Parathyroid adenoma (tissue), 2 donors: ENCODE results near the gene COX7C.
"Not testable (repeated sequence)": the region's sequence is repeated elsewhere in the genome, so short reads cannot be mapped to it uniquely, and the experiment has no call there.

Experiments used
- H2AFZ ChIP-seq: fragments of 300-600 bp; sonication (generic); one replicate; pipeline ENCODE4 v1.7.0; 2017; ENCODE audit warnings: antibody characterized with exemption, mild to moderate bottlenecking
- H3K27ac ChIP-seq: fragments of 300-600 bp; sonication (generic); one replicate; pipeline ENCODE4 v1.7.0; 2017
- H3K27me3 ChIP-seq: fragments of 300-600 bp; sonication (generic); one replicate; pipeline ENCODE4 v1.7.0; 2017; ENCODE audit warnings: low read length; ENCODE audit not compliant: control insufficient read depth, insufficient read depth
- H3K36me3 ChIP-seq: fragments of 300-600 bp; sonication (generic); one replicate; pipeline ENCODE4 v1.7.0; 2017; ENCODE audit warnings: low read length; ENCODE audit not compliant: control insufficient read depth, insufficient read depth
- H3K4me1 ChIP-seq: fragments of 300-600 bp; sonication (generic); one replicate; pipeline ENCODE4 v1.7.0; 2017; ENCODE audit warnings: control low read depth
- H3K4me2 ChIP-seq: fragments of 300-600 bp; sonication (generic); one replicate; pipeline ENCODE4 v1.7.0; 2017; ENCODE audit warnings: low read length
- H3K4me3 ChIP-seq: fragments of 300-600 bp; sonication (generic); one replicate; pipeline ENCODE4 v1.7.0; 2017; ENCODE audit warnings: low read depth, low read length
- H3K79me2 ChIP-seq: fragments of 300-600 bp; sonication (generic); one replicate; pipeline ENCODE4 v1.7.0; 2017; ENCODE audit warnings: control low read depth
- H3K9ac ChIP-seq: fragments of 300-600 bp; sonication (generic); one replicate; pipeline ENCODE4 v1.7.0; 2017; ENCODE audit warnings: mild to moderate bottlenecking
- H3K9me3 ChIP-seq: fragments of 300-600 bp; sonication (generic); one replicate; pipeline ENCODE4 v1.7.0; 2017; ENCODE audit warnings: low read length; ENCODE audit not compliant: control insufficient read depth
- TF ChIP-seq, protein P1 (sequence below): fragments of 300-600 bp; sonication (generic); IDR thresholded peaks from one replicate; pipeline ENCODE4 v1.7.0; 2017; ENCODE audit warnings: antibody characterized with exemption, mild to moderate bottlenecking
- donor health status: primary hyperparathyroidism.

The COX7C gene, protein sequence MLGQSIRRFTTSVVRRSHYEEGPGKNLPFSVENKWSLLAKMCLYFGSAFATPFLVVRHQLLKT

DNA sequence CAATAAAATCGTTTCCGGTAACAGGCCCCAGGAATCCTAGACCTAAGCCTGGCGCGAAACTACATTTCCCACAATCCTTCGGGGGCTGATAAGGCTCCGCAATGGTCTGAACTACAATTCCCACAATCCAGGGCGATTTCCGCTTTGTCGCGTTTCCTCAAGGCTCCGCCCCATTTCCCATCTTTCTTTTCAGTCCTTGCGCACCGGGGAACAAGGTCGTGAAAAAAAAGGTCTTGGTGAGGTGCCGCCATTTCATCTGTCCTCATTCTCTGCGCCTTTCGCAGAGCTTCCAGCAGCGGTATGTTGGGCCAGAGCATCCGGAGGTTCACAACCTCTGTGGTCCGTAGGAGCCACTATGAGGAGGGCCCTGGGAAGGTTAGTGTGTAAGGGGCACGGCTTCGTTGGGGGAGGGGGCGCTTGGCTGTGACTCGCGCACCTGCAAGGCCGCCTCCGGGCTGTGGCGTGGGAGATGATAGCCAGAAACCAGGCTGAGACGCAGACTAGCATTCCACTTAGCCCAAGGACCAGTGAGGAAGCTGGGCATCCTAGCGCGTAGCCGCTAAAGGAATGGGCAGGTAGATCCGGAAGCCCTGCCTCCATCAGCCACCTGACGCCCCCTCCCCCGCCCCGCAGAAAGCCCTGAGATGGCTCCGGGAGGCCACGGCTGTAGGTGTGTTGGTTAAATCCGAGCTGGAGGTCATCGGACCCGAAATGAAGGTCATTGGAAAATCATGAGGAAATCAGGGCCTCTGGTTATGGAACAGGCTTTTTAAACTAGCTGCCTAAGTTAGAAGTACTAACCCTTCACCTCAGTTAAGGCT, at the start of gene COX7C:
COX7C (plus strand) TSS at position 186 of the 821 bp plus-strand sequence; CDS start at position 301, 115 bp downstream.
- Histone ChIP-seq H3K27me3 (no peaks in the 10 kb centered on the region), H3K36me3 (no peaks in the 10 kb centered on the region), H2AFZ (peak within 1 kb of the TSS; percentile 99), H3K4me1 (no peaks in the 10 kb centered on the region), H3K9ac (peak within 1 kb of the TSS; percentile 97), H3K27ac (peak within 1 kb of the TSS; percentile 100), H3K9me3 (no peaks in the 10 kb centered on the region), H3K4me3 (peak within 1 kb of the TSS; percentile 98), H3K4me2 (peak within 1 kb of the TSS; percentile 57), H3K79me2 (peaks cover 6% of the 10 kb centered on the region)
- TF ChIP-seq, protein P1, sequence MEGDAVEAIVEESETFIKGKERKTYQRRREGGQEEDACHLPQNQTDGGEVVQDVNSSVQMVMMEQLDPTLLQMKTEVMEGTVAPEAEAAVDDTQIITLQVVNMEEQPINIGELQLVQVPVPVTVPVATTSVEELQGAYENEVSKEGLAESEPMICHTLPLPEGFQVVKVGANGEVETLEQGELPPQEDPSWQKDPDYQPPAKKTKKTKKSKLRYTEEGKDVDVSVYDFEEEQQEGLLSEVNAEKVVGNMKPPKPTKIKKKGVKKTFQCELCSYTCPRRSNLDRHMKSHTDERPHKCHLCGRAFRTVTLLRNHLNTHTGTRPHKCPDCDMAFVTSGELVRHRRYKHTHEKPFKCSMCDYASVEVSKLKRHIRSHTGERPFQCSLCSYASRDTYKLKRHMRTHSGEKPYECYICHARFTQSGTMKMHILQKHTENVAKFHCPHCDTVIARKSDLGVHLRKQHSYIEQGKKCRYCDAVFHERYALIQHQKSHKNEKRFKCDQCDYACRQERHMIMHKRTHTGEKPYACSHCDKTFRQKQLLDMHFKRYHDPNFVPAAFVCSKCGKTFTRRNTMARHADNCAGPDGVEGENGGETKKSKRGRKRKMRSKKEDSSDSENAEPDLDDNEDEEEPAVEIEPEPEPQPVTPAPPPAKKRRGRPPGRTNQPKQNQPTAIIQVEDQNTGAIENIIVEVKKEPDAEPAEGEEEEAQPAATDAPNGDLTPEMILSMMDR = no peak

- not testable (repeated sequence) for H3K4me3 ChIP-seq, H3K4me1 ChIP-seq, H2AFZ ChIP-seq
These were observed 48.0 kb upstream of the COX7C start for GRCh38 chr5:86569522-86570426.

GRCh38 chr5:86570427-86571083, 47.2 kb upstream of the COX7C start:
- no peaks in the 10 kb centered on the region for H3K27me3 ChIP-seq
- H3K4me1 ChIP-seq = no peaks in the 10 kb centered on the region
- no peak overlapping the region for H3K4me2 ChIP-seq
- H3K79me2 ChIP-seq = no peaks in the 10 kb centered on the region
- H3K27ac ChIP-seq = no peak overlapping the region
- H3K4me3 ChIP-seq = no peak overlapping the region
- no peaks in the 10 kb centered on the region for H3K9me3 ChIP-seq
- no peaks in the 10 kb centered on the region for H3K36me3 ChIP-seq
- TF ChIP-seq, protein P1 = no peak
- no peak overlapping the region for H3K9ac ChIP-seq
- no peak overlapping the region for H2AFZ ChIP-seq

More at GRCh38 chr5:86569522-86570426, 48.0 kb upstream of the COX7C start:
- H3K79me2 ChIP-seq, H3K9ac ChIP-seq, H3K27ac ChIP-seq, H3K36me3 ChIP-seq, H3K9me3 ChIP-seq, H3K4me2 ChIP-seq, H3K27me3 ChIP-seq: not testable (repeated sequence)

DNA sequence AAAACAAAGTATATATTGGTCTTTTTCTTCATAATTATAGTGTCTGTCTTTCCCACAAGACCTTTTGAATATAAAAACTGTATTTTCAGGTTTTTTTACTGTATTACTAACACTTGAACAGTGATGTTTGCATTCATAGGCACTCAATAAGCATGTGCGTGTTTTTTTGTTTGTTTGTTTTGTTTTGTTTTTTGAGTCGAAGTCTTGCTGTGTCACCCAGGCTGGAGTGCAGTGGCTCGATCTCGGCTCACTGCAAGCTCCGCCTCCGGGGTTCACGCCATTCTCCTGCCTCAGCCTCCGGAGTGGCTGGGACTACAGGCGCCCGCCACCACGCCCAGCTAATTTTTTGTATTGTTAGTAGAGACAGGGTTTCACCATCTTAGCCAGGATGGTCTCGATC, 46.6 kb upstream of the COX7C start:
- not testable (repeated sequence) for H3K27ac ChIP-seq, H3K4me3 ChIP-seq, H3K9me3 ChIP-seq, H3K27me3 ChIP-seq, H3K4me2 ChIP-seq, H3K36me3 ChIP-seq, H3K79me2 ChIP-seq, H3K4me1 ChIP-seq, H2AFZ ChIP-seq, H3K9ac ChIP-seq

DNA sequence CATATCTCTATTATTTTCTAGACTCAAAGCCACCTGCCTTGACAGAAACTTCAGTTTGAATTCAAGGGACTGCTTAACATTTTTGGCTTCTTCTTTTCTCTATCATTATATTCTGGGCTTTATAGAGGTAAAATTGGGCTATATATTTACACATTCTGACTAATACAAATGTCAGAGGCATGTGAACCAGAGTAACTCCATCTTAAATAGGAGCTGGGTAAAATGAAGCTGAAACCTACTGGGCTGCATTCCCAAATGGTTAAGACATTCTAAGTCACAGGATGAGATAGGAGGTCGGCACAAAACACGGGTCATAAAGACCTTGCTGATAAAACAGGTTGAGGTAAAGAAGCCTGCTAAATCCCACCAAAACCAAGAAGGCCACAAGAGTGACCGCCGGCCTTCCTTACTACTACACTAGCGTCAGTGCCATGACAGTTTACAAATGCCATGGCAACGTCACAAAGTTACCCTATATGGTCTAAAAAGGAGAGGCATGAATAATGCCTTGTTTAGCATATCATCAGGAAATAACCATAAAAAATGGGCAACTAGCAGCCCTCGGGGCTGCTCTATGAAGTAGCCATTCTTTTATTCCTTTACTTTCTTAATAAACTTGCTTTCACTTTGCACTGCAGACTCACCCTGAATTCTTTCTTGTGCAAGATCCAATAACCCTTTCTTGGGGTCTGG, 44.8 kb upstream of the COX7C start:
- Histone ChIP-seq H3K27me3 (no peaks in the 10 kb centered on the region), H3K4me1 (no peaks in the 10 kb centered on the region), H3K9ac (no peak overlapping the region), H3K79me2 (no peaks in the 10 kb centered on the region), H3K4me2 (no peak overlapping the region), H2AFZ (no peak overlapping the region), H3K27ac (no peak overlapping the region), H3K36me3 (no peaks in the 10 kb centered on the region), H3K4me3 (no peak overlapping the region), H3K9me3 (no peaks in the 10 kb centered on the region)
- TF ChIP-seq, protein P1 = no peak
